Stimulated activated CD4-positive, alpha-beta T cell treated with anti-CD3 and anti-CD28 coated beads, TNF-alpha, amount 100 ng/mL, for 4 hours (primary cell): ENCODE results near the gene PRSS21.

ENCODE experiments used
- DNase-seq, 3 experiments: peaks; one replicate each; pipeline ENCODE4 v3.0.0-alpha.2; 2020; ENCODE audit warnings: low read depth in 3 of 3

PRSS21 gene

DNA sequence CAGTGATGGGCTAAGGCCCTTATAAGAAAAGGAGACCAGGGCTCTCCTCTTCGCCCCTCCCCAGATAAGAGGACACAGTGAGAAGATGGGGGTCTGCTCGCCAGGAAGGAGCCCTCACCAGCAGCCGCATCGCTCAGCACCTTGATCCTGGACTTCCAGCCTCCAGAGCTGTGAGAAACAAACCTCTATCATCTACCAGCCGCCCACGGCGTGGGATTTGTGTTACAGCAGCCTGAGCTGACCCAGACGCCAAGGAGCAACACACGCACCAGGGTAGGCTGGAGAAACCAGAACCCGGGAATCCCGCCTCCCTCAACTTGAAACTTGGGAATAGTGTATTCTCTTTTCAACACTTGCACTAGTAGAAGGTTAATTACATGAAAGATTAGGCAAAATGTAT lies 8.9 kb downstream of the PRSS21 start:
- no peak for DNase-seq

DNA sequence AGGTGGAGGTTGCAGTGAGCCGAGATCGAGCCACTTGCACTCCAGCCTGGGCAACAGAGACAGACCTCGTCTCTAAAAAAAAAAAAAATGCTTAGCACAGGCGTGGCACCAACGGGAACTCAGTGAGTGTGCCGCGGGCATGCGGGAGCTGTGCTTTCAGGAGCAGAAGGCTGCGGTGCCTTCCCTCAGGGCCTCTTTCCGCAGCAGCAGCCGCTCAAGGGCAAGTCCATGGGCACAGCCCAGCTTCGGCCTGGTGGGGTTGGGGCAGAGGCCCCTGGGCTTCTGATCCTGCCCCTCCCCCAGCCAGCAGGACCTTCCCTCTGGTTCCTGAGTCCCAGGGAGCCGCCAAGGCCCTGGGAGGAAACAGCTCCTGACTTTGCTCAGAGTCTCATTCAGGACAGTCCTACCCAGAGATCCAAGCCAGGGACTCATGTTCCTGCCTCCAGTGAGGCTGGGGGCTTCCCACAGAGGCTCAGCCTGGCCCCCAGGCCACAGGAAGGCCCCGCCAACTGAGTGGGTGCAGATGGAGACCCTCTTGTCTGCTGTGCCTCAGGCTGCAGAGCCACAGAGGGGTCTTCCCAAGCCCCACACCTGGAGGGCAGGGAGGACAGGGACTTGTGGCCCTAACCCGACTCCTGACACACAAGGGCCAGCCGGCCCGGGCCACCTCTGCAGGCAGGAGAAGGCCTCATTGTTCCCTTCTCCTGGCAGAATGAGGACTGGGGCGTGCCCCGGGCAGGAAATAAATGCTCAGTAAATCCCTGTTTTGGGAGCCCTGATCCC lies 9.7 kb downstream of the PRSS21 start:
- DNase-seq, result no peak

DNA sequence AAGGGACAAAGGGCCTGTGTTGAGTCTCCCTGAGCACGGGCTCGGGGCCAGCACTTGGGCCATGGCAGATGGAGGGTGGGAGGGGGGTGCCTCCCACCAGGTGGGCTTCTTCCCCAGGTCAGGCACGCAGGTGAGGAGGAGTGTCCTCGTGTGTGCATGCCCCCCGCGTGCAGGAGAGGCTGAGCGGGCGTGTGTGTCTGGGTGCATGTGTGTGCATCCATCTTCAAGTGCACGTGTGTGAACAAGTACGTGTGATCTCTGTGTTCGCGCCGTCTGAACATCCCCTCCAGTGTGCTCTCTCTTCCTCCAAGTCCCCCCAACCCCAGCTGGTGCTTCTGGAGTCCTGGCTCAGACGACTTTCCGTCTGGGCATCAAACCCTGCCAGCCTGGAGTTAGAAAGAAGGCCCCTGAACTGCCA lies 10.3 kb downstream of the PRSS21 start:
- DNase-seq, result no peak

DNA sequence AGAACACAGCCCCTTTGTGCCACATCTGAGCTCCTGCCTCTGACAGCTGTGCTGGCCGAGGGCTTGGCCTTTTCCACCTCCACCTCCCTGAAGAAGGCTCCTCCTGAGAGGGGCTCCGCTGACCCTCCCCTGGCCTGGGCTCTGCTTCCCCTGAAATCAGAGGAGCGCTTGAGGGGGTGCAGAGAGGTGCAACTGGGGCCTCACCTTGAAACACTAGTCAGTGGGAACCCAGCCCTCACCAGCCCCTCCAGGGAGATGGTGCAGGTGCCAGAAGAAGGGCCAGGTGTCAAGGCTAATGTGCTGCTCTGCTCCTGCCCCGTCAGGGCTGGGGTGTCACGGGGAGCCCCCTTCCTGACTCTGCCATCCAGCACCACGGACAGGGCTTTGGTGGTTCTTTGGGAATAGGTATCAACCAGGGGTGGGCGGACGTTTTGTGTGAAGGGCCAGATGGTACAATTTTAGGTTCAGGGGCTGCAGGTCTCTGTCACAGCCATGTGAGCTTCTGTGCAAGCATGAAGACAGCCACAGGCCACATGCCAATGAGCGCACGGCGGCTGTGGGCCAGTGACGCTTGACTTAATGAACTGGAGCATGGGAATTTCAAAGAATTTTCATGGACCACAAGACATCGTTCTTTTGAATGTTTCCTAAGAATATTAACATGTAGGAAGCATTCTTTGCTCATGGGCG lies 10.9 kb downstream of the PRSS21 start:
- DNase-seq, result no peak

DNA sequence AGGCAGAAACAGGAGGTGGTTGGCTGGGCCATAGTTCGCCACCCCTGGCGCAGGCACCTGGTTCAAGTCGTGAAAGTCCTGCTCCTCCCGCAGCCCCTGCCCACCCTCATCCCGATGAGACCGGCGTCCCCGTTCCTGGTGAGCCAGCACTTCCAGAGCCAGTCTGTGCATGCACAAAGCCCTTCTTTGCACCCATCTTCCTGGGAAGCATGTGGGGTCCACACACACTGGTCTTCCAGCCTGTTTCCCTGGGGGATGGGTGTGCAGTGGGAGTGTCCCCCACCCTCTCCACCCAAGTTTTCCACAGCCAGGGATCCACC lies 11.4 kb downstream of the PRSS21 start:
- DNase-seq, result no peak

DNA sequence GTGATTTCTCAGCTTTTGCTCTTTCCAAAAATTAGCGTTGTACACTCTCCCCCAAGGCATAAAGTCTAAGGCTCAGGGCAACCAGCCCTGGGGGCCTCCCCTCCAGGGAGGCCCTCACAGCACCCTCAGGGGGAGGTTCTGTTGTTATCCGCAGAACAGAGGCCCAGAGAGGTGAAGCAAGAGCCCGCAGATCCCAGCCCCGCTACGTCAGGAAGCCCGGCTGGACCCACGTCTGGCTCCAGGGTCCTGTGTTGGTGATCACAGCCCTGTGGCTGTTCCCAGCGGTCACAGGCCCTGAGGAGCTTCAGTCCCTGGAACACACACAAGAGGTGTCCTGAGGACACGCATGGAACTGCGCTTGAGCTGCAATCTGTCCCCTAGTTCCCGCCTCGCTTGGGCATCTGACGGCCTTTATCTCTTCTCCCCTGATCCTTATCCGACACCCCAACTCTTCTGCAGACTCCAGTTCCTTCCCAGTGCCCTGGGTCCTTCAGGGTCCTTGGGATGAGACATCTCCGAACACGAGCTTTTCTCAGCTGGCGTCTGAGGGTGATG lies 11.9 kb downstream of the PRSS21 start:
- no peak for DNase-seq

DNA sequence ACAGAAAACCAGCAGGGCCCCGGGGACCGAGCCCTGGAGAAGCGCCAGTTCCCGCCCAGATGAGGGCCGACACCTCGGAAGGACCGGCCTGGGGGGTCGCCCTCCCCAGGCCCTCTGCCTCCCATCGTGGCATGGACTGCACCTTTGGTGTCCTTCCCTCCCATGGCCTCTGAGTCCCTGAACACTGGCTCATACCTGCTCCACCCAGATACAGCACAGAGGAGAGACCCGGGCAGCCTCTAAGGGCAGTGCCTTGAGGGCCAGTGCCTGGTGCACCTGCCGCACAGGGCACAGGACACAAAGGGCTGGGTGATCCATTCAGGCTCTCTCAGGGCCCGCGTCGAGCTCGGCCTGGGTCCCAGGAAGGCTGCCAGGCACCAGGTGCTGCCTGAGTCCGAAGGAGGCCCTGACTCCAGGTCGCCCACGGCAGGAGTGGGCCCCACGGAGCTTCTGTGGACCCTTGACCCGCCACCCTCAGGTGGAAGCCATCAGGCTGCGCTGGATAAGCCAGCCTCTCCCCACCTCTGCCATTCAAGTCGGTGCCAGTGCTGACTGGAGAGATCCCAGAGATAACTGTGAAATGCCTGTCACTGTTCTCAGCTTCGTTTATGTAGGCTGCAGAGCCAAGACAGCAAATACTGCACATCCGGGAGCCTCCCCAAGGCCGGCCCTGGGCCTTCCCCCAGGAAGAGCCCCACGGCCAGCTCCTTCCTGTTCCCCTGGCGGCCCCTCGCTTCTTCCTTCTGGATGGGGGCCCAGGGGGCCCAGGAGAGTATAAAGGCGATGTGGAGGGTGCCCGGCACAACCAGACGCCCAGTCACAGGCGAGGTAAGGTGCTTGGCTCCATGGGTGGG lies 12.7 kb downstream of the PRSS21 start, which contains the start of gene ZG16B:
Gene ZG16B, plus strand, starts transcription at position 803 of the 854 bp plus-strand sequence. CDS start 139 bp downstream, outside the sequence.
- DNase-seq, result no peak

DNA sequence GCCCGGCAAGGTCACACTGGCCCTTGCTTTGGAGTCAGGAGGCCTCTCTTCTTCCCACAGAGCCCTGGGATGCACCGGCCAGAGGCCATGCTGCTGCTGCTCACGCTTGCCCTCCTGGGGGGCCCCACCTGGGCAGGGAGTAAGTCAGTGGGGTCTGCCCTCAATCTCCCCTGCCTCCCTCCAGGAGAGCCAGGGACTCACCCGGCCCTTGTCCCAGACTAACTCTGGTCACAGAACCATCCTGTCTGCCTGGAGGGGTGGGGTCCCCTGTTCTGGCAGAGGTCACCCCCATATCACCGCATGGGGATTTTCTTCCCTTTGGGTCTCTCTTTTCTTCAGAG lies 13.3 kb downstream of the PRSS21 start:
- DNase-seq, result no peak

DNA sequence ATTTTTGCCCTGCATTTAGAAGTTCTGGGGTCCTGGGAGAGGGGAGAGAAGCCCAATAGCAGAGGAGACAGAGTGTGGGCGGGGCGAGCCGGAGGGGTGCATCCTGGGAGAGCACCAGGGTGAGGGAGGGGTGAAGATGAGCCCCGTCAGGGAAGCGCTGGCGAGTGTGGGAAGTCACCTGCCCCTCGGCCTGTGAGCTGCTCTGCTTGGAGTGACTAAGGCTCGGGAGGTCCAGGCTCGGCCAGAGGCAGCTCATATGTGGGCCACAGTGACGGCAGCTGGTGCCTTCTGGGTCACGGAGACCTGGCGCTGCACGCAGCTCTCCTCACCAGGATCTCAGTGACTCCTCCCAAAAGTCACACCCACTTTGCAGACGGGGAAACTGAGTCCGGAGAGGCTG lies 14.2 kb downstream of the PRSS21 start:
- no peak for DNase-seq

DNA sequence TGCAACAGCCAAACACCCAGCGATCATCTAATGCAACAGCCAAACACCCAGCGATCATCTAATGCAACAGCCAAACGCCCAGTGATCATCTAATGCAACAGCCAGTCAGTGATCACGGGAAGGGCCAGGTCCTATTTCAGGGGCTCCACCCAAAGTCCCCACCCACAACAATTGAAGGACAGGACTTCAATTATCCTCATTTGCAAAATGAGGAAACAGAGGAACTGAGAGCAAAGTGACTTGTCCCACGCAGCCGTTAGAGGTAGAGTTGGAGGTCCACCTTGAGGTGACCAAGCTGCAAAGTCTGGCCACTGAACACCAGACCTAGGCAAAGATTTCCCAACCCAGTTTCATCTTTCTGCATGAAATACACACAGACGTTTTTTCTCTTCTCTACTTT lies 16.7 kb downstream of the PRSS21 start:
- no peak for DNase-seq

DNA sequence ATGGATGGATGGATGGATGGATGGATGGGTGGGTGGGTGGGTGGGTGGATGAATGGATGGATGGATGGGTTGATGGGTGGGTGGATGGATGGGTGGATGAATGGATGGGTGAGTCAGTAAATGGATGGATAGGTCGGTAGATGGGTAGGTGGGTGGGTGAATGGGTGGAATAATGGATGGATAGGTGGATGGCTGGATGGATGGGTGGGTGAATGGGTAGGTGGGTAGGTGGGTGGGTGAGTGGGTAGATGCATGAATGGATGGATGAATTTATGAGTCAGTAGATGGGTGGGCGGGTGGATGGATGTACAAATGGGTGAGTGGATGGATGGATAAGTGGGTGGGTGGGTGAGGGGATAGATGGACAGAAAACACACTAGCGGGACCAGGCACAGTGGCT lies 17.9 kb downstream of the PRSS21 start:
- no peak for DNase-seq

DNA sequence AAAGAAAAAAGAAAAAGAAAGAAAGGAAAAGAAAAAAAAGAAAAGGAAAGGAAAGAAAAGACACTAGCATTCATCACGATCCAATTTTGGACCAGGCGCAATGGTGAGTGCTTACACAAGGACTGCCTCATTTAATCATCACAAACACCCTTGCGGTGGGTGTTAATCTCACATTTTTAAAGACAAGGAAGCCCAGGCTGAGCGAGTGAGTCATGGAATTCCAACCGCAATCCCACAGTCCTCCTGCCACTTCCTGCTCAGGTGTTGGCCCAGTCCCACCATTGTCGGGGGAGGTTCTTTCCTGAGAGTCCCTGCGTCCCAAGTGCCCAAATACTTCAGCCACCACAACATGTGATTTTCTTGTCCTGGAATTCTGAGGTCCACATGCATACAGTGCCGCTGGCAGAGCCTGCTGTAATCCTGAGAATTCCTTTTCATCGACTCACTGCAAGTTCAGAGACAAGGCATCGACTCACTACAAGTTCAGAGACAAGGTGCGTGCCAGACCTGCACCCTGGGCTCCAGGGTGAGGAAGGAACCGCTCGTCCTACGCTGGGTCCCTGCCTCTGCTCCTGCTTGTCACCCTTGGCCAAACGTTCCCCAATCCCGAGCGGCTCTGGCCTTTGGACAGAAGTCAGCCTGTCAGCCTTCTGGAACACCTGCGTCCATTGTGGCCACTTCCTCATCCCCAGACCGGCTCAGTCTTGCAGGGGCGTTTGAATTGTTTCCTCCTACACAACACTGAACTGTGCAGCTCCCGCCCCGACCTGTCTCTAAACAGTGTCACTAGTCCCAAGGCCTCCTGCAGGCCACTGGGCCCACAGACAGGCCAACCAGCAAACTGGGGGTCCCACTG lies 18.8 kb downstream of the PRSS21 start:
- DNase-seq, result no peak

DNA sequence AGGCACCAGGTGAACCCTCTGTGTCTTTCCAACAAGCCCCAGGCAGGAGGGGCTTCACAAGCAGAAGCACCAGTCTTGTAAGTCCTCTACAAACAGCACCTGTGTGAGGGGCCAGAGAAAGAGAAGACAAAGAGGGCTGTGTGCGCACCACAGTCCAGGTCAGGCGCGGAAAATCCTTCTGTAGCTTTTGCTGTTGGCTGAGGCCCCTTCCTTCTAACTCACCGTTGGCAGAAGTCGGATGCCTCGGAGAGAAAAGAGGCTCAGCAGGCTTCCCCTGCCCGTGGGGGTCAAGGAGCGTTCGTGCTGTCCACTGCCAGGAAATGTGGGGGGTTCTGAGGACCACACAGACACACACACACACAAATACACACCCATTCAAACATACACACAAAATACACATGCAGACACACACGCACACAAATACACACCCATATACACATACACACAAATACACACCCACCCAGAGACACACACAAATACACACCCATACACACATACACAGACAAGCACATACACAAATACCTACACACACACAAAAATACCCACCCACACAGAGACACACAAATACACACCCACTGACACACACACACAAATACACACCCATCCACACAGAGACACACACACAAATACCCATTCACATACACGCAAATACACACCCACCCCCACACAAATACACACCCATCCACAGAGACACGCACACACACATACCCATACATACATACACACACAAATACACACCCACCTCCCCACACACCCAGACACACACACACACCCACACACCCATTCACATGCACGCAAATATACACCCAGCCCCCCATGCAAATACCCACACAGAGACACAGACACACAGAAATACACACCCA lies 19.8 kb downstream of the PRSS21 start:
- no peak for DNase-seq

DNA sequence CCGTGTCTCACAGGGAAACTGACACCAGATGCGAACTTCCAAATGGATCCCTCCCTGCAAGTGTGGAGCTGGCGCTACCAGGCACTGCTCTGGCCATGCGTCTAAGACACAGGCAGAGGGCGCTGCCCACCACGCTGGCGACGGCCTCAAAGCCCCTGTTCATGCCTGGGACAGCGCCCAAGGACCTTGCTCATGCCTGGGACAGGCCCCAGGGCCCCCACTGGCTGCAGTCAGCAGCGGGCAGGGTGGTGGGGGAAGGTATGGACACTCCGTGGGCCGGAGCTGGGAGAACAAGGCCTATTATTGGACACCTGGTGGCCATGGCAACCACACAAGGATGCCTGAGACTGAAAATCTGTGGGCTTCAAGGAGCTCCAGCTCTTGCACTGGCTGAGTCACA lies 21.9 kb downstream of the PRSS21 start:
- peak; percentile 22 to 29 (median 23) for DNase-seq

DNA sequence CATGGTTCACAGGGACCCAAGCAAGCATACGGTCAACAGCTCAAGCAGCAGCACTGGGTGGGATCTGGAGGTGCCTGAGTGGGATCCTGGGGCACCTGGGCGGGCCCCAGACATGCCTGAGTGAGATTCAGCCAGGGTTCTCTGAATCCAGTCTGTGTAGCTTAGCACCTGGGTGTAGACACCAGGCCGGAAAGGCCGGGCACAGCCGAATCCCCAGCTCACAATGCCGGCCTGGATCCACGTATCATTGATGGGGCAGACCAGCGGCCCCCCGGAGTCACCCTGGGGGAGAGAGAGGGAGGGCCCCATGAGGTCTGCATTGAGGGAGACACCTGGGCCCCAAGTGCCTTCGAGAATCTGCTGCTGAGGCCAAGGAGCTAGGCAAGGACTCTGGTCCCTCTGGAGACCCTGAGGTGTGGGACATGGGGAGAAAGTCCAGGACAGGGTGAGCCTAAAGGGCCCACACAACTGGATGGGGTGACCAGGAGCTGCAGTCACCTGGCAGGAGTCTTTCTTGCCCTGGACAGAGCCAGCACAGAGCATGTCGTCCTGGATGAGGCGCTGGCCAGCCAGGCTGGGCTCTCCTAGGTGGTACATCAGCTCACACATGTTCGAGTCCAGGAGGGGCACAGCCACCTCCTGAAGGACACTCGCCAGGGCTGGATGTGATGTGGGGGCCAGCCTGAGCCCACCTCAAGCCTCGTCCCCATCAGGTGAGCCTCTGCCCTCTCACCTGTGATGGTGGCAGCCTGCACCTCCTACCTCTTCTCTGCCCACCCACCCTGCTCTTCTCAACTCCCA lies 22.8 kb downstream of the PRSS21 start:
- no peak for DNase-seq

DNA sequence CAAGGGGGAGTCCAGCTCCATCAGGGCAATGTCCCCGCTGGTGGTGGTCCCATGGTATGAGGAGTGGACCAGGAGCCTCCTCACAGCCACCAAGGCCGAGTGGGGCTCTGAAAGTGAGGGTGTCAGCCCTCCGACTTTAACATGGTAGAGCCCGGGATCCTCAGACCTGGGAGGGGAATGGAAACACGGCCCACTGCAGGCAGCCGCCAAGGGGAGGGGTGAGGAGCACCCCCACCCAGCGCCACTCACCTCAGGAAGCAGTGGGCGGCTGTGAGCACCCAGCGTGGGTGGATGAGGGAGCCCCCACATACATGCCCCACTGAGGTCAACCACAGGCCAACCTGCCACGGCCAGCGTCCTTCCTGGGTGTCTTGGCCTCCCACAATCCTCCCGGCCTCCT lies 23.9 kb downstream of the PRSS21 start:
- DNase-seq, result no peak

DNA sequence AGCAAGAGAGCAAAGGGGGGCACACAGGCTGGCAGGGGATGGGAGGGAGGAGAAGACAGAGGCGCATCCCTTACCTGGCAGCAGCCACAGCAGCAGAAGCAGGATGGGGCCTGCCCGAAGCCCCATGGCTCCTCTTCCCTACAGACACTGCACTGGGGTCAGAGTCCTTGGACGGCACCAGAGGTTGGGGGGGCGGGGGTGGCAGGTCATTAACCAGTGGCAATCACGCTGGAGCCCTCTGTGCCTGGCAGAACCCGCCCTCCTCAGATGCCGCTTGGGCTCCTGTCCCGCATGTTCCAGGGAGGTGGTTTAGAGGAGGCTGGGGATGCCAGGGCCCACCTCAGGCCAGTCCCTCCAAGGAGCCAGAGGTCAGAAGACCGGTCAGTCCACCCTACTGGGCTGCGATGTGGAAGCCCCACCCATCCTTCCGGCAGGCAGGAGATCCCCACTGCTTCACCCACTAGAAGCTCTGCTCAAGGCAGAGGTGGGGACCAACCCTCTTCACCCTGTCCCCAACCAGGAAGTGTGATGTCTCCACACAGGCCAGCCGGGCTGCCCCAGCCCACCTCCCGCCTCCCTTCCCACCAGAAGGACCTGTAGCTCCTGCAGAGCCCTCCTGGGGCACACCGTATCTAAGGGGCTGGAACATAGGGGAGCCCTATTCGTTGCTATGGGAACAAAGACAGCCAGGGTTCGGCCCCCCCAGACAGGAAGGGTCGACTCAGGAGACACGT lies 24.7 kb downstream of the PRSS21 start:
- no peak for DNase-seq

DNA sequence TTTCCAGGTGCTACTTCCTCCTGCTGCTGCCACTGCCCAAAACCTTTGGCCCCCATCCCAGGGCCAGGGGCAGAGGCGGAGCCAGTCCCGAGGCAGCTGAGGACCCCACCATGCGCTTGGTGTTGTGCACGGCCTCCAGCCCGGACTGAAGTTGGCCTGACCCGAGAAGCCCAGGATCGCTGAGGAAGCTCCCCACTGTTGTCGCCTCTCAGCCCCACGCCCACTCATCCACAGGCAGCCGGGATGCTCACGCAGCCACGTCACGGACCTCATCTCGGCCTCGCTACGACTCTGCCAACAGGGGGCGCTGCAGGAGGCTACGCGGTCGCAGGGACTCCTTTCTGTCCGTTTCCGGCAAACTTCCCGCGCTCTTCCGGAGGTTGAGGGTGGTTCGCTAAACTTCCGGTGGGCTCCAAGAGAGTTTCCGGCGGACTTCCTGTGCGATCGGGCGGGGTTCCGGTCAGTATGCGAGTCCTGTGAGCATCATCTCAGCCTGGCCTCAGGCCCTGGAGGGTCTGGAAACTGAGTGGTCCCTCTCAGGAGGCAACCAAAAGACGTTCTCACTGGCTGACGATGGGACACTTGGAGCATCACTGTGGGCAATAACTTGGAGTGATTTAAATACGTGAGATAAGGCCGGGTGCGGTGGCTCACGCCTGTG lies 25.4 kb downstream of the PRSS21 start:
- peak; percentile 38 to 68 (median 39) for DNase-seq
